GM12878 (cell line): ENCODE results near the gene MDN1. TPM values are rescaled to one million over a fixed set of nuclear protein-coding genes. Genes with fewer than 3 reads are reported as not detected.
A peak's percentile ranks its signal among the peaks of the same experiment; 100 is the strongest.

Experiments used
- ATAC-seq: fragments of 200-7000 bp; cut with Tn5 transposase; 3 replicates; pipeline ENCODE4 v1.9.1; 2020; ENCODE audit warnings: mild to moderate bottlenecking, moderate library complexity
- BruUV-seq: library from RNA; stranded (reverse); fragments of 400-500 nt; replicated peaks from 2 replicates; lab custom pipeline; 2021; lab: Mats Ljungman, UMichigan
- CTCF ChIA-PET: fragments of 300-600 bp; sonication (Branson Sonifier 250); formaldehyde crosslinking; extraction: SDS; loops from one replicate; lab custom pipeline; 2021; ENCODE audit warnings: inconsistent platforms; lab: Yijun Ruan, JAX
- POLR2A ChIA-PET: fragments of 350-600 bp; formaldehyde crosslinking; extraction: SDS; loops from one replicate; lab custom pipeline; 2021; ENCODE audit warnings: inconsistent platforms; lab: Charles Lee
- RAD21 ChIA-PET: fragments of 300-600 bp; sonication (Branson Sonifier 250); formaldehyde crosslinking; loops from one replicate; lab custom pipeline; 2023; ENCODE audit warnings: antibody characterized with exemption; ENCODE audit not compliant: unreplicated experiment; lab: Charles Lee
- SMC1A ChIA-PET: fragments of 300-600 bp; sonication (Branson Sonifier 250); formaldehyde crosslinking; loops from one replicate; lab custom pipeline; 2023; ENCODE audit not compliant: unreplicated experiment, uncharacterized antibody; lab: Charles Lee
- DNase-seq: peaks from one replicate; pipeline ENCODE4 v3.0.0-alpha.2; 2011; ENCODE audit warnings: low read depth, low spot score
- FAIRE-seq: peaks from 3 replicates; lab custom pipeline; 2011; peaks lifted over from hg19 to GRCh38; lab: Jason Lieb, UNC
- H2AFZ ChIP-seq: 2 replicates; pipeline ENCODE4 v1.6.0; 2011; ENCODE audit warnings: low read depth, low read length, control low read depth; ENCODE audit not compliant: control insufficient read depth
- H3K27ac ChIP-seq: 2 replicates; pipeline ENCODE4 v1.5.1; 2011; ENCODE audit warnings: control low read depth; ENCODE audit not compliant: control insufficient read depth, insufficient read depth
- H3K27me3 ChIP-seq, 2 experiments: replicated peaks in 1 of 2; 2 replicates each; pipeline versions ENCODE4 v1.6.0 to v1.6.1; 2011; ENCODE audit warnings: low read length in 1 of 2; ENCODE audit not compliant: control insufficient read depth in 2 of 2, insufficient read depth in 2 of 2
- H3K36me3 ChIP-seq, 2 experiments: 2 replicates each; pipeline ENCODE4 v1.5.1; 2011; ENCODE audit warnings: low read length in 1 of 2; ENCODE audit not compliant: control insufficient read depth in 2 of 2, insufficient read depth in 2 of 2
- H3K4me1 ChIP-seq: 2 replicates; pipeline ENCODE4 v1.6.1; 2011; ENCODE audit warnings: mild to moderate bottlenecking, low read length, moderate library complexity, mixed read lengths; ENCODE audit not compliant: control insufficient read depth, insufficient read depth
- H3K4me2 ChIP-seq: 2 replicates; pipeline ENCODE4 v1.6.0; 2011; ENCODE audit warnings: control low read depth; ENCODE audit not compliant: control insufficient read depth, insufficient read depth
- H3K4me3 ChIP-seq: fragments of 200-600 bp; sonication (generic); 2 replicates; pipeline ENCODE4 v1.5.1; 2016
- H3K79me2 ChIP-seq: 2 replicates; pipeline ENCODE4 v1.6.0; 2011; ENCODE audit warnings: low read length; ENCODE audit not compliant: control insufficient read depth, insufficient read depth
- H3K9ac ChIP-seq: 2 replicates; pipeline ENCODE4 v1.8.0; 2011; ENCODE audit warnings: low read length, control low read depth, mixed read lengths; ENCODE audit not compliant: control insufficient read depth, insufficient read depth
- H3K9me3 ChIP-seq: replicated peaks from 3 replicates; pipeline ENCODE4 v1.5.1; 2011; ENCODE audit warnings: mild to moderate bottlenecking, low read length; ENCODE audit not compliant: control insufficient read depth, insufficient read depth
- H4K20me1 ChIP-seq: 2 replicates; pipeline ENCODE4 v1.6.0; 2011; ENCODE audit not compliant: control insufficient read depth, insufficient read depth
- BACH1 ChIP-seq: fragments of 450-650 bp; IDR thresholded peaks from 2 replicates; pipeline ENCODE4 v1.6.1; 2017; ENCODE audit warnings: mild to moderate bottlenecking, borderline replicate concordance
- BMI1 ChIP-seq: fragments of 450-650 bp; IDR thresholded peaks from 2 replicates; pipeline ENCODE4 v1.6.1; 2016; ENCODE audit warnings: mild to moderate bottlenecking, moderate library complexity, borderline replicate concordance
- CREB1 ChIP-seq: IDR thresholded peaks from 2 replicates; pipeline ENCODE4 v1.6.1; 2012; ENCODE audit warnings: low read depth, mild to moderate bottlenecking, inconsistent platforms
- CTCF ChIP-seq, 3 experiments: IDR thresholded peaks in 2 of 3; conservative IDR thresholded peaks in 1 of 3; 2 replicates each; pipeline ENCODE4 v1.5.1; 2011; ENCODE audit warnings: low read depth in 3 of 3, low read length in 3 of 3, mild to moderate bottlenecking in 3 of 3, control low read depth in 2 of 3, moderate library complexity in 2 of 3, inconsistent platforms in 1 of 3, mixed read lengths in 1 of 3; ENCODE audit not compliant: control insufficient read depth in 2 of 3, insufficient read depth in 1 of 3; ENCODE audit errors: extremely low read depth in 1 of 3
- E4F1 ChIP-seq: fragments of 450-650 bp; IDR thresholded peaks from 2 replicates; pipeline ENCODE4 v1.6.1; 2018; ENCODE audit warnings: borderline replicate concordance, mild to moderate bottlenecking; ENCODE audit not compliant: partially characterized antibody
- EP300 ChIP-seq, 2 experiments: fragments of 150-350 bp in 1 of 2; IDR thresholded peaks; 2 replicates each; pipeline ENCODE4 v1.6.1; 2011 to 2012; ENCODE audit warnings: low read depth in 2 of 2, low read length in 2 of 2, borderline replicate concordance in 1 of 2, improper control_type of control experiment in 1 of 2, inconsistent platforms in 1 of 2; ENCODE audit not compliant: control insufficient read depth in 1 of 2
- FOXK2 ChIP-seq: fragments of 450-650 bp; IDR thresholded peaks from 2 replicates; pipeline ENCODE4 v1.6.1; 2017; ENCODE audit warnings: mild to moderate bottlenecking, moderate library complexity
- KLF5 ChIP-seq: fragments of 450-650 bp; IDR thresholded peaks from 2 replicates; pipeline ENCODE4 v1.6.1; 2014; ENCODE audit warnings: mild to moderate bottlenecking; ENCODE audit not compliant: partially characterized antibody
- MLLT1 ChIP-seq: fragments of 450-650 bp; IDR thresholded peaks from 2 replicates; pipeline ENCODE4 v1.6.1; 2016; ENCODE audit warnings: mild to moderate bottlenecking
- NKRF ChIP-seq: fragments of 450-650 bp; conservative IDR thresholded peaks from 2 replicates; pipeline ENCODE4 v1.6.1; 2017; ENCODE audit warnings: mild to moderate bottlenecking, moderate library complexity
- RCOR1 ChIP-seq: conservative IDR thresholded peaks from 2 replicates; pipeline ENCODE4 v1.6.1; 2012; ENCODE audit warnings: low read depth, low read length, improper control_type of control experiment
- TAF1 ChIP-seq: IDR thresholded peaks from 2 replicates; pipeline ENCODE4 v1.6.1; 2011; ENCODE audit warnings: mild to moderate bottlenecking, low read depth, low read length, borderline replicate concordance
- TCF12 ChIP-seq: IDR thresholded peaks from 2 replicates; pipeline ENCODE4 v1.6.1; 2011; ENCODE audit warnings: low read depth, mild to moderate bottlenecking, low read length
- WGBS: methylation state at CpG from one replicate; pipeline ENCODE4 v1.1.6; 2016; ENCODE audit warnings: low lambda C conversion rate; ENCODE audit not compliant: insufficient replicate concordance, insufficient coverage; ENCODE audit errors: missing lambda C conversion rate; 5-methylcytosine and 5-hydroxymethylcytosine counted together
- in situ Hi-C: fragments of 300-500 bp; cut with MboI; formaldehyde crosslinking; loops from 9 replicates; pipeline ENCODE4 v1.14.3; 2018; ENCODE audit warnings: mixed read lengths
- intact Hi-C: fragments of 100-400 bp; cut with micrococcal nuclease; formaldehyde crosslinking; loops from one replicate; pipeline ENCODE4 v1.14.2; 2022; ENCODE audit not compliant: unreplicated experiment
- polyA plus RNA-seq, 11 experiments: library from polyadenylated mRNA; depleted of rRNA in 4 of 11; unstranded in 6 of 11; stranded (reverse) in 5 of 11; fragments of >200 nt; fragmentation: Nextera tagmentation in 4 of 11; fragmentation: Illumina TruSeq in 1 of 11; extraction: Ambion mirVana in 4 of 11; extraction: Trizol in 1 of 11; gene quantifications; 1 replicate in 1 of 11; 2 replicates in 10 of 11; pipeline versions ENCODE4 v1.2.1 to v1.2.3, GENCODE V29; 2011 to 2016; ENCODE audit warnings: inconsistent platforms in 2 of 11, missing spikeins in 2 of 11, low read depth in 1 of 11
- total RNA-seq, 4 experiments: library from RNA; depleted of rRNA in 3 of 4; stranded (reverse); fragments of >200 nt in 3 of 4; fragmentation: Illumina TruSeq in 1 of 4; extraction: Trizol in 1 of 4; gene quantifications; 2 replicates each; pipeline versions ENCODE4 v1.2.1 to v1.2.3, GENCODE V29; 2013 to 2021

Gene MDN1
- total and polyA plus RNA-seq, 10 of the 15 experiments (the other 5 are each of a cell fraction or from before 2014, with no cell fraction given): 14.3 to 50.1 (median 22.1) TPM

GRCh38 chr6:89662659-89663223, 156.9 kb downstream of the MDN1 start:
- in situ Hi-C loops (no loop called here), intact Hi-C loops (no loop called here)
- Histone ChIP-seq H3K27ac (no peak overlapping the region), H4K20me1 (no peaks in the 10 kb centered on the region; the same call in 1 of the 2 replicates), H3K9me3 (no peaks in the 10 kb centered on the region), H3K4me1 (no peaks in the 10 kb centered on the region), H3K4me3 (no peak overlapping the region), H2AFZ (no peak overlapping the region), H3K79me2 (no peaks in the 10 kb centered on the region), H3K9ac (no peak overlapping the region), H3K27me3 (no peaks in the 10 kb centered on the region), H3K4me2 (no peak overlapping the region), H3K36me3 (peaks cover 11 to 31% of the 10 kb centered on the region in 2 experiments)
- TF ChIP-seq TAF1: no peak
- no peak for TF ChIP-seq EP300 (IDR thresholded peaks at IDR 0.05; ENCODE audit: borderline replicate concordance in 1 of 2, control insufficient read depth in 1 of 2, low read depth in 2 of 2, low read length in 2 of 2)
- TF ChIP-seq CTCF (IDR thresholded peaks at IDR 0.05 in 2 of 3, conservative IDR thresholded peaks at IDR 0.05 in 1 of 3; ENCODE audit: control insufficient read depth in 2 of 3, extremely low read depth in 1 of 3, insufficient read depth in 1 of 3, low read depth in 3 of 3, low read length in 3 of 3): no peak
- TF ChIP-seq MLLT1: no peak
- TF ChIP-seq E4F1: no peak
- no peak for TF ChIP-seq RCOR1
- TF ChIP-seq BACH1: no peak
- no peak for TF ChIP-seq KLF5
- TF ChIP-seq TCF12: no peak
- no peak for TF ChIP-seq NKRF
- TF ChIP-seq FOXK2: no peak
- TF ChIP-seq CREB1: no peak
- TF ChIP-seq BMI1: no peak
- RAD21 ChIA-PET: no interaction called here
- 97% methylated on average over 4 of the region's 4 CpGs for WGBS
- ATAC-seq (no peak), DNase-seq (no peak), FAIRE-seq (peak; percentile 35)
- BruUV-seq: no TSS peak
- CTCF ChIA-PET: no interaction called here
- SMC1A ChIA-PET: no interaction called here
- POLR2A ChIA-PET: interaction anchor here (0.6 kb wide), 1 partner anchor 12 kb away, joined by 3 read pairs; no protein-coding TSS in a partner anchor
